Measurements from ENCODE around the gene CNTN3. TPM values are rescaled to one million over a fixed set of nuclear protein-coding genes. Genes with fewer than 3 reads are reported as not detected.

The CNTN3 gene
- total RNA-seq, 4 donors from 2014 or later = 1.5 to 3.6 (median 2.3) TPM

DNA sequence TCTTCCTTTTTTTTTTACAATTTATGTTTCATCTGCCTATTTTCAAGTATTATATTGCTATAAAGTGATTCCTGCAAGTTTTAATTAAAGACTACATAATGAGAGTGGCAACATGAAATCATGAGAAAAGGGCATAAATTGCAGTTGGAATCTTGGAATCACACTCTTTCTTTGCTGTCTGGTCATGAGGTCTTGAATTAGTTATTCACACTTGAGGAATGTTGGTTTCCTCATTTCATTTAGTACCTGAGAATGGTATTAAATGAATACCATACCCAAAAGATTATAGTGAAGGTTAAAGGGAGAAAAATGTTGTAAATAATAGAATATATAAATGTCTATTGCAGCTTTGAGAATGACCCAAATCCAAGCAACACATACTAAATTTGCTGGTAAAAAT, 25.8 kb upstream of the CNTN3 start:
- TF ChIP-seq EP300 (IDR thresholded peaks at IDR 0.05) (no peak), POLR2A (IDR thresholded peaks at IDR 0.05) (no peak)
- TF ChIP-seq, protein P1, sequence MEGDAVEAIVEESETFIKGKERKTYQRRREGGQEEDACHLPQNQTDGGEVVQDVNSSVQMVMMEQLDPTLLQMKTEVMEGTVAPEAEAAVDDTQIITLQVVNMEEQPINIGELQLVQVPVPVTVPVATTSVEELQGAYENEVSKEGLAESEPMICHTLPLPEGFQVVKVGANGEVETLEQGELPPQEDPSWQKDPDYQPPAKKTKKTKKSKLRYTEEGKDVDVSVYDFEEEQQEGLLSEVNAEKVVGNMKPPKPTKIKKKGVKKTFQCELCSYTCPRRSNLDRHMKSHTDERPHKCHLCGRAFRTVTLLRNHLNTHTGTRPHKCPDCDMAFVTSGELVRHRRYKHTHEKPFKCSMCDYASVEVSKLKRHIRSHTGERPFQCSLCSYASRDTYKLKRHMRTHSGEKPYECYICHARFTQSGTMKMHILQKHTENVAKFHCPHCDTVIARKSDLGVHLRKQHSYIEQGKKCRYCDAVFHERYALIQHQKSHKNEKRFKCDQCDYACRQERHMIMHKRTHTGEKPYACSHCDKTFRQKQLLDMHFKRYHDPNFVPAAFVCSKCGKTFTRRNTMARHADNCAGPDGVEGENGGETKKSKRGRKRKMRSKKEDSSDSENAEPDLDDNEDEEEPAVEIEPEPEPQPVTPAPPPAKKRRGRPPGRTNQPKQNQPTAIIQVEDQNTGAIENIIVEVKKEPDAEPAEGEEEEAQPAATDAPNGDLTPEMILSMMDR (IDR thresholded peaks at IDR 0.05) = no peak
- Histone ChIP-seq H3K4me1 (no peaks in the 10 kb centered on the region), H3K9me3 (no peaks in the 10 kb centered on the region), H3K27ac (no peak overlapping the region), H3K27me3 (no peaks in the 10 kb centered on the region), H3K4me3 (no peak overlapping the region), H3K36me3 (no peaks in the 10 kb centered on the region)
- DNase-seq (ENCODE audit: low spot score in 2 of 2) = no peak

DNA sequence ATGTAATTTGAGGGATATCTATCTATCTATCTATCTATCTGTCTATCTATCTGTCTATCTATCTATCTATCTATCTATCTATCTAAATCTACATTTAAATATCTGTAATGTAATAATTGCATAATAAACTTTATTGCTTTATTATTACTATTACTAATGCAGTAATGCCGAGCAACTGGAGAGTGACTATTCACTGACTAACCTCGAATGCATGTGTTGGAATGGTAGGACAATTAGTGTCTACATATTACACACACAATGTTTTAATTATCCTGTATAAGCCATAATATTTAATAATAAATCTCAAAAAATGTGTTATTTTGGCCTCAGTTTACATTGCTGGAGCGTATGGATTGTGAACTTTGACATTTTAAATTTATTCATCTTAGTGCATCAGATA, 25.2 kb upstream of the CNTN3 start:
- WGBS, 2 donors = 77 to 81% methylated on average over 3 of the region's 3 CpGs
- Histone ChIP-seq H3K27ac (no peak overlapping the region), H3K4me3 (no peak overlapping the region), H3K27me3 (no peaks in the 10 kb centered on the region), H3K36me3 (no peaks in the 10 kb centered on the region), H3K4me1 (no peaks in the 10 kb centered on the region), H3K9me3 (no peaks in the 10 kb centered on the region)
- no peak for DNase-seq (ENCODE audit: low spot score in 2 of 2)
- TF ChIP-seq EP300 (IDR thresholded peaks at IDR 0.05) (no peak), POLR2A (IDR thresholded peaks at IDR 0.05) (no peak)
- TF ChIP-seq, protein P1 (IDR thresholded peaks at IDR 0.05) = no peak

DNA sequence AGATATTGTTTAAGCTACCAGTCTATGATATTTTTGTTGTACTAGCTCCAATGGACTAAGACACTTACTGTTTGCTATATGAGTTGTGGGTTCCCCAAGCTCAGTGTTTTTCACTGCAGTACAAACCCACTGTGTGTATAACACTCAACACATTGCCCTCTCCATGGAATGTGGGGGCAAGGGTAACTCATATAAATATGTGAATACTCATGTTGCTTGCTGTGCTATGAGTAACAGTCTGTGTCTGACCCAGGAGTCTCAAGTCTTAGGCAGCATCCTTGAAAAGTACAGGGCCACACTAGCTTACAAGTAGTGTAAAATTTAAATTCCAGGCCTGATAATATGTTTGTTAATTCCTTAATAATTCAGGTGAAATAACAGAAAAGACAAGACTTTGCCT, 22.5 kb upstream of the CNTN3 start:
- H3K27ac ChIP-seq = no peak overlapping the region
- DNase-seq (ENCODE audit: low spot score in 2 of 2) = no peak
- H3K9me3 ChIP-seq = no peaks in the 10 kb centered on the region
- no peaks in the 10 kb centered on the region for H3K36me3 ChIP-seq
- no peaks in the 10 kb centered on the region for H3K27me3 ChIP-seq
- H3K4me1 ChIP-seq = no peaks in the 10 kb centered on the region
- no peak overlapping the region for H3K4me3 ChIP-seq
- TF ChIP-seq POLR2A (IDR thresholded peaks at IDR 0.05) = no peak
- TF ChIP-seq, protein P1 (IDR thresholded peaks at IDR 0.05) = no peak
- TF ChIP-seq EP300 (IDR thresholded peaks at IDR 0.05) = no peak

DNA sequence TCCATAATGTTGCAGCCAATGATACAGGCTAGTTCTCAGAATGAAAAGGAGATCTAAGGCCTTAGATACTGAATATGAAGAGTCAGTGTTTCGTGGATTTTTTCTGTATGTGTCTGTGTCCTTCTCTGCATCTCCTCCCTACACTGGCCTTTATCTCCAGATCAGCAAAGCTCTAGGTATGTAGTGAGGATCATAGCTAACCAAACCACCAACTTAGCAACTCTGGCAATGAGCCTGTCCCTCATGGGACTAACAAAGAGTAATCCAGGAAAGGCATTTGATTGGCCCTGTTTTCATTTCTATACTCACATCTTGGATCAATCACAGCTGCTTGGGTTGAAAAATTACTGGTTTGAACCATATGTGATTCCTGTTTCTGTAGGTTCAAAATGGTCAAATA, 18.6 kb upstream of the CNTN3 start:
- no peak overlapping the region for H3K4me3 ChIP-seq
- no peak for DNase-seq (ENCODE audit: low spot score in 2 of 2)
- H3K4me1 ChIP-seq = no peaks in the 10 kb centered on the region
- H3K27ac ChIP-seq = no peak overlapping the region
- H3K27me3 ChIP-seq = no peaks in the 10 kb centered on the region
- 89 to 91% methylated on average over 1 of the region's 1 CpG for WGBS, 2 donors
- H3K36me3 ChIP-seq = no peaks in the 10 kb centered on the region
- TF ChIP-seq, protein P1 (IDR thresholded peaks at IDR 0.05) = no peak
- no peak for TF ChIP-seq POLR2A (IDR thresholded peaks at IDR 0.05)
- TF ChIP-seq EP300 (IDR thresholded peaks at IDR 0.05) = no peak
- H3K9me3 ChIP-seq = no peaks in the 10 kb centered on the region

DNA sequence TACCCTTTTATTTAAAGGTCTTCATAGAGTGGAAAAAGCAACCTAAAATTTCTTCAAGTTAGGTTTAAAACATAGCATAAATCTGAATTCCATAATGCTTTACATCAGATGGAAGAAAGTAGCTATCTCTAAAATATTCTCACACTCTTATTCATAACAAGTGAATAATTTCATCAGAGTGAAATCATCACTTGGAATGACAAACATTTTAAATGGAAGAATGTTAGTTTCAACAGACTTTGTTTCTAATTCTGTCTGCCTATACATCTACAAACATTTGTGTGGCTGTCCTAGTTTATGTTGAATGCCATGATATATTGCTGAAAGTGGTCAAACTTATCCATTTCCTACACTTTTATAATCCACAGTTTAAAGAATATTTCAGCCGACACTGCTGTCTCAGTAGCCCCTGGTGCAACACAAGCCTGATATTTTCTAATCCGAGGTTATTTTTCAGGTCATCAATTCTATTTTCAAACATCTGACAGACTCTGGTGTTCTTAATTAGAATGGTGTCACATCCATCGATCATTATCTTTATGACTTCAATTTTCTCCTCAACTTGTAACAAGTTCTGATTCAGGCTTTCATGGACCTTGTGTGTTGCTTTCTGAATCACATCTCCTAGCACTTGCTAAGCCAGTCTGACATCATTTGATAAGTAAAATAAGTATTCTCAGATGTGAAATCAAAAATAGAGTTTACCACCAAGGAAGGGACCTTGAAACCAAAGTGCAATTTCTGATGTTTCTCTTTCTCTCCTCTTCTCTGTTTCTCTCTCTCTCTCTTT, 17.1 kb upstream of the CNTN3 start:
- 66 to 76% methylated on average over 3 of the region's 3 CpGs for WGBS, 2 donors
- no peak for DNase-seq (ENCODE audit: low spot score in 2 of 2)
- H3K4me3 ChIP-seq = no peak overlapping the region
- H3K4me1 ChIP-seq = no peaks in the 10 kb centered on the region
- no peaks in the 10 kb centered on the region for H3K36me3 ChIP-seq
- no peak overlapping the region for H3K27ac ChIP-seq
- no peaks in the 10 kb centered on the region for H3K27me3 ChIP-seq
- H3K9me3 ChIP-seq = no peaks in the 10 kb centered on the region
- TF ChIP-seq EP300 (IDR thresholded peaks at IDR 0.05) (no peak), POLR2A (IDR thresholded peaks at IDR 0.05) (no peak)
- TF ChIP-seq, protein P1 (IDR thresholded peaks at IDR 0.05) = no peak
